Measurements from ENCODE around the gene CAMK2A. TPM values are rescaled to one million over a fixed set of nuclear protein-coding genes. Genes with fewer than 3 reads are reported as not detected.

CAMK2A gene
- total RNA-seq, 2 experiments from 2014 or later = not detected

GRCh38 chr5:150303660-150304386 lies 14.2 kb upstream of the CAMK2A start:
- ATAC-seq (no peak), DNase-seq (no peak)
- H3K27ac Mint-ChIP-seq = no peak overlapping the region
- H3K36me3 Mint-ChIP-seq (ENCODE audit: low read depth) = no peaks in the 10 kb centered on the region
- no peak overlapping the region for H3K4me3 Mint-ChIP-seq
- CTCF ChIA-PET = no interaction called here
- H3K27me3 Mint-ChIP-seq (ENCODE audit: low read depth) = peaks cover 53% of the 10 kb centered on the region
- POLR2A ChIA-PET = no interaction called here
- H3K9me3 Mint-ChIP-seq (ENCODE audit: insufficient read depth) = no peaks in the 10 kb centered on the region
- H3K4me1 Mint-ChIP-seq (ENCODE audit: low read depth) = no peaks in the 10 kb centered on the region

DNA sequence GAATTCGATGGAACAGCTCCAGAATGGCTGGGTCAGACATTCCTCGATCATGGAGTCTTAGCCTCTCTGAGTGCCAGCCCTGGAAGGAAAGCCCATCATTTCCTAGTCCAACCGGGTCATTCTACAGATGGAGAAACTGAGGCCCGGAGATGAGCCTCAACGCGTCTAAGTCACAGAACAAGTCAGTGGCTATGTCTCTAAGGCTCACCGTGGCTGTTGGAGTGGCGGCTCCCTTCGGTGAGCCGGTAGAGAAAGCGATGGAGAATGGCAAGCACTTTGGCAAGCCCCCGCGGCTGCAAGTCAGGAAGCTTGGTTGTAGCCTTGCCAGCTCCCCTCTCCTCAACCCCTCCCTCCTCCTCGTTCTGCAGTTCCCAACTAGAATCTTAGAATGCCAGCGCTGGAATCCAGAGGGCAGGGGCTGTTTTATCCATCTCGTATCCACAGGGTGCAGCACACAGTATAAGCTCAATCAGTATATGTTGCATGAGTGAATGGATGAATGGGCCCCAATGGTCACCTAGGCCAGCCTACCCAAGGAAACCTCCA lies 13.6 kb upstream of the CAMK2A start:
- Mint-ChIP-seq H3K36me3 (ENCODE audit: low read depth) (no peaks in the 10 kb centered on the region), H3K27me3 (ENCODE audit: low read depth) (peaks cover 52% of the 10 kb centered on the region), H3K27ac (no peak overlapping the region), H3K4me3 (no peak overlapping the region), H3K9me3 (ENCODE audit: insufficient read depth) (no peaks in the 10 kb centered on the region), H3K4me1 (ENCODE audit: low read depth) (no peaks in the 10 kb centered on the region)
- POLR2A ChIA-PET = no interaction called here
- DNase-seq (no peak), ATAC-seq (no peak)
- CTCF ChIA-PET = no interaction called here

DNA sequence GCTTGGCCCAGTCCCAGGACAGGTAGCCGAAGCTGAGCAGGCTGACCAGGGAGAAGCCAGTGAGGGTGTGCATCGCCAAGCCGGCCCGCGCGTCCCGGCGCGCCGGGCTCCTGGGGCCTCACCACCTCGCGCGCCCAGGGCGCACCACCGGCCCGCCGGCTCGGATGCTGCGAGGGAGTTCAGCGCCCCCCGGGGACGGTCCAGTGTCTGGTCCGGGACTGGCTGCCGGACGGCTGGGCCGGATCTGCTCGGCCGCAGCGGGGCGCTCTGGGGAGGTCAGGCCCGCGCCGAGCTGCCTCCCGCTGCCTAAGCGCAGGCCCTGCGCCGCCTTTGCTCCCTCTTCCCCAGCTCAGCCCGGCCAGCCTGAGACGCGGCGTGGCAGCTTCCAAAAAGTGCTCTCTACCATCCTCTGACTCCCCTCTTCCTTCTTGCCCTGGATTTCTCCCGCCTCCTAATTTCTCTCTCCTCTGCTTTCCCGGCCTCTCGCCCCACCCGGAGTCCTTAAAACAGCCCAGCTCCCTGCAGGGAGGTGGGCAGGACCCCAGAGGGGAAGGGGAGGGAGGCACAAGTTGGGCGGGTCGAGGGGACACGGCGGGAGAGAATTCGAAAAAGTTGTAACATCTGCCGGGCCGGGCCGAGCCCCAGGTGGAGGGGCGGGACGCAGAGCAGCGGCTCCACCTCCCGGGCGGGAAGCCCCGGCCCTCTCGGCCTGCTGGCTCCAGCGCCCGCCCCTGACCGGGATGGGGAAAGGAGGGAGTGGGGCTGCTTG lies 12.9 kb upstream of the CAMK2A start, which contains the start of gene ARSI:
TSS of gene ARSI (minus strand) at position 605 of the 769 bp plus-strand sequence. CDS start at position 73, 532 bp downstream.
- DNase-seq (no peak), ATAC-seq (peak; percentile 30)
- Mint-ChIP-seq H3K36me3 (ENCODE audit: low read depth) (no peaks in the 10 kb centered on the region), H3K4me1 (ENCODE audit: low read depth) (no peaks in the 10 kb centered on the region), H3K27me3 (ENCODE audit: low read depth) (peaks cover 48% of the 10 kb centered on the region), H3K27ac (no peak within 1 kb of the TSS), H3K9me3 (ENCODE audit: insufficient read depth) (no peaks in the 10 kb centered on the region), H3K4me3 (no peak within 1 kb of the TSS)
- CTCF ChIA-PET = no interaction called here
- POLR2A ChIA-PET = no interaction called here

DNA sequence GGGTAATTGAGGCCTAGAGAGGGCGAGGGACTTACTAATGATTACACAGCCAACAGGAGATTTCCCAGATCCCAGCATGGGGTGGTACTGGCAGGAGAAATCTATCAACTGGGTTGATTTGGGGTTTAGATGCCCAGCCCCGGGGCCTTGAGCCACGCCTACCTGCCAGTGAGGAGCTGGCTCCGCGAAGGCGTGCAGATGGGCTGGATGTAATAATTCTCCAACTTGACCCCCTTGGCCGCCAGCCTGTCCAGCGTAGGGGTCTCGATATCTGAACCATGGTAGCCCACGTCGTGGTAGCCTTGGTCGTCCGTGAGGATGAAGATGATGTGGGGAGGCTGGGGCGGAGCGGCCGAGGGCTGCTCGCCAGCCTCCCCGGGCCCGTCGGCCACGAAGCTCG lies 12.3 kb upstream of the CAMK2A start:
- DNase-seq = no peak
- no peaks in the 10 kb centered on the region for H3K36me3 Mint-ChIP-seq (ENCODE audit: low read depth)
- no peak for ATAC-seq
- CTCF ChIA-PET = no interaction called here
- H3K9me3 Mint-ChIP-seq (ENCODE audit: insufficient read depth) = no peaks in the 10 kb centered on the region
- no peak overlapping the region for H3K27ac Mint-ChIP-seq
- peaks cover 48% of the 10 kb centered on the region for H3K27me3 Mint-ChIP-seq (ENCODE audit: low read depth)
- no peaks in the 10 kb centered on the region for H3K4me1 Mint-ChIP-seq (ENCODE audit: low read depth)
- POLR2A ChIA-PET = no interaction called here
- H3K4me3 Mint-ChIP-seq = no peak overlapping the region

GRCh38 chr5:150301170-150301505 lies 11.6 kb upstream of the CAMK2A start:
- ATAC-seq (no peak), DNase-seq (no peak)
- Mint-ChIP-seq H3K36me3 (ENCODE audit: low read depth) (no peaks in the 10 kb centered on the region), H3K4me1 (ENCODE audit: low read depth) (no peaks in the 10 kb centered on the region), H3K9me3 (ENCODE audit: insufficient read depth) (no peaks in the 10 kb centered on the region), H3K27ac (no peak overlapping the region), H3K27me3 (ENCODE audit: low read depth) (peaks cover 48% of the 10 kb centered on the region), H3K4me3 (no peak overlapping the region)
- POLR2A ChIA-PET = no interaction called here
- CTCF ChIA-PET = interaction anchor here (0.5 to 1.8 kb wide), 2 partner anchors 49 to 735 kb away, joined by 3 to 6 read pairs; no protein-coding TSS in a partner anchor

- Mint-ChIP-seq H3K27me3 (ENCODE audit: low read depth) (peaks cover 45% of the 10 kb centered on the region), H3K4me1 (ENCODE audit: low read depth) (no peaks in the 10 kb centered on the region), H3K27ac (no peak overlapping the region), H3K9me3 (ENCODE audit: insufficient read depth) (no peaks in the 10 kb centered on the region), H3K36me3 (ENCODE audit: low read depth) (no peaks in the 10 kb centered on the region), H3K4me3 (no peak overlapping the region)
- ATAC-seq (no peak), DNase-seq (no peak)
- POLR2A ChIA-PET = no interaction called here
- CTCF ChIA-PET = interaction anchor here (0.5 to 1.8 kb wide), 2 partner anchors 50 to 735 kb away, joined by 3 to 6 read pairs; no protein-coding TSS in a partner anchor
Measured at GRCh38 chr5:150300496-150301169, 11.1 kb upstream of the CAMK2A start.

DNA sequence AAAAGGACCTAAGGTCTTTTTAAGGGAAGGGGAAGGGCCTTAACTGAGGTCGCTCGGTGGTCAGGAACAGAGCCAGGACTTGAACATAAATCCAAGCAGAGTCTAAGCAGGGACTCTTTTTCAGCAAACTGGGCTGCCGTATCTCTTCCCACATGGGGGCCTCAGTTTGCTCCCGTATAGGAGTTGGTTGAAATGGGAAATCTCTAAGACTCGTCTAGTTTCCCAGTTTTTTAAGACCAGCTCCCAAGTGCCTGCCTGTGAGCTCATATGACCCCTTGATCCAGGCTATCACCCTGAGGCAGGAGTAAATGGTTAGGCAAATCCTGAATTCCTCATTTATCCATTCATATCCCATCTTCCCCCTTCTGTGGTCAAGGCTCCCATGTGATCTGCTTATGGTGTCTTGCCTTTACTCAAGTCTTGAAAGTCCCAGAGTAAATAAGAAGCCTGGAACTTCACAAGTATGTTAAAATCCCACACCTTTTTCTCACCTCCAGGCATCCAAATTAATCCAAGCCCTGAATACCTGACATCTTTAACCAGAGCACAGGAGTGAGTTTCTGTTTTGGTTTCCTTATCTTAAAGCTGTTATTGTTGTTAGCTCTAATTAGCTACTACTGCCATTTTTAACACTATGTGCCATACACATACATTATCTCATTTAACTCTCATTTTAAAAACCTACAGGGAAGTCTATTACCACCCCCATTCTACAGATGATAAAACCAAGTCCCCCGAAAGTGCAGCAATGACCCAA lies 10.2 kb upstream of the CAMK2A start:
- POLR2A ChIA-PET = no interaction called here
- Mint-ChIP-seq H3K4me3 (no peak overlapping the region), H3K9me3 (ENCODE audit: insufficient read depth) (no peaks in the 10 kb centered on the region), H3K27ac (no peak overlapping the region), H3K36me3 (ENCODE audit: low read depth) (no peaks in the 10 kb centered on the region), H3K27me3 (ENCODE audit: low read depth) (peaks cover 40% of the 10 kb centered on the region), H3K4me1 (ENCODE audit: low read depth) (no peaks in the 10 kb centered on the region)
- ATAC-seq (no peak), DNase-seq (no peak)
- CTCF ChIA-PET = interaction anchor here (0.8 to 1.8 kb wide), 2 partner anchors 9 to 50 kb away, joined by 3 to 6 read pairs; no protein-coding TSS in a partner anchor

- no peaks in the 10 kb centered on the region for H3K9me3 Mint-ChIP-seq (ENCODE audit: insufficient read depth)
- H3K4me3 Mint-ChIP-seq = no peak overlapping the region
- DNase-seq = no peak
- ATAC-seq = no peak
- H3K27me3 Mint-ChIP-seq (ENCODE audit: low read depth) = peaks cover 35% of the 10 kb centered on the region
- POLR2A ChIA-PET = no interaction called here
- no peak overlapping the region for H3K27ac Mint-ChIP-seq
- no peaks in the 10 kb centered on the region for H3K36me3 Mint-ChIP-seq (ENCODE audit: low read depth)
- H3K4me1 Mint-ChIP-seq (ENCODE audit: low read depth) = no peaks in the 10 kb centered on the region
- CTCF ChIA-PET = no interaction called here
Measured at GRCh38 chr5:150298701-150299451, 9.3 kb upstream of the CAMK2A start.

DNA sequence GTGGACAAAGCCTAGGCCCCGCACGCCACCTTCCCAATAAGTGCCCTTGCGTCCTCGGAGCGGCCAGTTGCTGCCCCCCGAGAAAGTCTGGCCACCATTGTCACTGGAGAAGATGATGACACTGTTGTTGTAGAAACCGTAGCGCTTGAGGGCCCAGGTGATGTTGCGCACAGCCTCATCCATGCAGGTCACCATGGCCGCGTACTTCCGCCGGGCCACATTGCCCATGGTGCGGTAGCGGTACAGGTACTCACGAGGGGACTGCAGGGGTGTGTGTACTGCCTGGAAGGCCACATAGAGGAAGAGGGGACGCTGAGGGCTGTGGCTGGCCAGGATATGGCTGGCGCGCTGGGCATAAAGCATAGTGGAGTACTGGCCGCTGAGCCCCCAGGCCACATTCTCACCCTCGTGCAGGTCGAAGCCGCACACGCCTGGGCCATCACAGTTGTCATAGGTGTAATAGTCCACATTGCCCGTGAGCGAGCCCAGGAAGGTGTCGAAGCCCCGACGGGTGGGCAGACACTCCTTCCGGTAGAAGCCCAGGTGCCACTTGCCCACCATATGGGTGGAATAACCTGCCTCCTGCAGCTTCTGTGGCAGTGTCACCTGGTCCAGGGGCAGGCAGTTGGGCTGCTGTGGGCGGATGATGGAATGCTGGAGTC lies 8.5 kb upstream of the CAMK2A start:
- Mint-ChIP-seq H3K4me3 (no peak overlapping the region), H3K27me3 (ENCODE audit: low read depth) (peaks cover 27% of the 10 kb centered on the region), H3K9me3 (ENCODE audit: insufficient read depth) (no peaks in the 10 kb centered on the region), H3K27ac (no peak overlapping the region), H3K4me1 (ENCODE audit: low read depth) (no peaks in the 10 kb centered on the region), H3K36me3 (ENCODE audit: low read depth) (no peaks in the 10 kb centered on the region)
- no peak for ATAC-seq
- ChIA-PET POLR2A (no interaction called here), CTCF (no interaction called here)
- DNase-seq = no peak

DNA sequence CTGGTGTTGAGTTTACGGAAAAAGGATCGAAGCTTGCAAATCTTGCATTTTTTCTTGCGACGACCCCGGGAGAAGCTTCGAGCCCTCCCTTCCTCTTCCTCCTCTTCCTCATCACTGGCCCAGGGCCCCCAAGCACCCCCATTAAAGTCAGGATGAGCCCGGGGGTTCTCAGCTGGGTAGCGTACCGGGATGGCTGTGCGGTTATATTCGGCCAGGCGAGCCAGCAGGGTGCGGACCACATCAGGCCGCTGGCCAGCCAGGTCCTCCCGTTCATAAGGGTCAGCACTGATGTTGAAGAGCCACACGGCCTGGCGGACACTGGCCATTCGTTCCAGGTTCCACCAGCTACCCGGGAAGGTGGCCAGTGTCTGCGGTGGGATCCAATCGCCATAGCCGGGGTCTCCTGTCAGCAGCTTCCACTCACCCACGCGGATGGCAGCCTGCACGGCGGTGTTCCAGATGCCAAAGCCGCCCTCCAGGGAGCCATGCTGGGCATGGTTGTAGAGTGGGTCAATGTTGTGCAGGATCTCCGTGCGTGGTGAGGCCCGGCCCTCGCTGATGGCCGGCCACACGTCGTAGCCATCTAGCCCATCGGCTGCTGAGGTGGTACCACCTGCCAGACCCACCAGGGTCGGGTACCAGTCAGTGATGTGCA lies 7.8 kb upstream of the CAMK2A start:
- DNase-seq = no peak
- no peak overlapping the region for H3K27ac Mint-ChIP-seq
- ChIA-PET CTCF (no interaction called here), POLR2A (no interaction called here)
- peaks cover 25% of the 10 kb centered on the region for H3K27me3 Mint-ChIP-seq (ENCODE audit: low read depth)
- H3K9me3 Mint-ChIP-seq (ENCODE audit: insufficient read depth) = no peaks in the 10 kb centered on the region
- ATAC-seq = no peak
- no peaks in the 10 kb centered on the region for H3K4me1 Mint-ChIP-seq (ENCODE audit: low read depth)
- H3K36me3 Mint-ChIP-seq (ENCODE audit: low read depth) = no peaks in the 10 kb centered on the region
- H3K4me3 Mint-ChIP-seq = no peak overlapping the region

Data from activated CD8-positive, alpha-beta T cell treated with anti-CD3 and anti-CD28 coated beads, Interleukin-2, amount 10 ng/mL, durations not matched to agents 7 days and 5 days (primary cell).